Adrenal gland (tissue), 12 donors: ENCODE results near the gene NCOA5. TPM values are rescaled to one million over a fixed set of nuclear protein-coding genes. Genes with fewer than 3 reads are reported as not detected.

Source experiments
- DNase-seq, 7 donors: peaks; one replicate each; pipeline ENCODE4 v3.0.0-alpha.2; 2019 to 2020
- H3K27ac ChIP-seq, 5 donors: fragments of 200-600 bp; sonication (generic) in 4 of 5; 1 replicate in 3 of 5; 2 replicates in 2 of 5; pipeline versions ENCODE4 v1.5.1 to v1.8.0; 2016 to 2020; ENCODE audit warnings: mild to moderate bottlenecking in 1 of 5
- H3K27me3 ChIP-seq: fragments of 200-600 bp; 2 replicates; pipeline ENCODE4 v1.8.0; 2021
- H3K36me3 ChIP-seq, 2 donors: fragments of 200-600 bp; replicated peaks in 1 of 2; 1 replicate in 1 of 2; 2 replicates in 1 of 2; pipeline versions ENCODE4 v1.5.1 to v1.8.0; 2018 to 2022
- H3K4me1 ChIP-seq, 2 donors: fragments of 200-600 bp; replicated peaks in 1 of 2; 1 replicate in 1 of 2; 2 replicates in 1 of 2; pipeline versions ENCODE4 v1.5.1 to v1.8.0; 2018 to 2021
- H3K4me3 ChIP-seq, 4 donors: fragments of 200-600 bp; sonication (generic) in 3 of 4; one replicate each; pipeline ENCODE4 v1.5.1; 2016 to 2018
- H3K9me3 ChIP-seq, 3 donors: fragments of 200-600 bp; sonication (generic) in 1 of 3; replicated peaks in 1 of 3; 1 replicate in 2 of 3; 2 replicates in 1 of 3; pipeline versions ENCODE4 v1.5.1 to v1.8.0; 2016 to 2021
- CTCF ChIP-seq, 6 experiments: fragments of 450-650 bp in 4 of 6; fragments of 200-600 bp in 2 of 6; sonication (generic) in 1 of 6; IDR thresholded peaks; 1 replicate in 5 of 6; 2 replicates in 1 of 6; pipeline versions ENCODE4 v1.5.1 to v1.8.0; 2016 to 2021; ENCODE audit warnings: antibody characterized with exemption in 6 of 6, mild to moderate bottlenecking in 2 of 6, moderate library complexity in 1 of 6
- POLR2A ChIP-seq, 2 donors: fragments of 450-650 bp; IDR thresholded peaks; one replicate each; pipeline ENCODE4 v1.6.1; 2017; ENCODE audit warnings: antibody characterized with exemption in 2 of 2, mild to moderate bottlenecking in 2 of 2, moderate library complexity in 1 of 2
- WGBS, 4 donors: extraction: QIAGEN DNeasy Blood & Tissue Kit in 2 of 4; methylation state at CpG; one replicate each; pipeline versions ENCODE4 v1.1.5 to v1.1.7; 2013 to 2017; 5-methylcytosine and 5-hydroxymethylcytosine counted together
- intact Hi-C, 2 donors: fragments of 100-400 bp; cut with DNase I; formaldehyde crosslinking; loops; one replicate each; pipeline versions ENCODE4 v1.14.1 to v1.15.0; 2022 to 2023
- polyA plus RNA-seq, 3 donors: library from polyadenylated mRNA; stranded (reverse); fragments of 200-250 nt in 2 of 3; fragments of 350-450 nt in 1 of 3; fragmentation: Illumina TruSeq in 1 of 3; extraction: RNeasy Lipid Tissue Mini Kit (QIAGEN cat#74804) in 1 of 3; gene quantifications; one replicate each; pipeline ENCODE4 v1.2.3, GENCODE V29; 2013 to 2014
- total RNA-seq, 9 donors: library from RNA; depleted of rRNA in 4 of 9; stranded (reverse); fragments of >200 nt in 4 of 9; fragments of 120-200 nt in 1 of 9; fragmentation: NEBNext Ultra II Directional in 1 of 9; extraction: Animal tissue kit (Norgen Biotek cat#: 25700) in 1 of 9; gene quantifications; one replicate each; pipeline versions ENCODE4 v1.1.0 to v1.2.4, GENCODE V29; 2013 to 2023
- donor health status: healthy with polysubstance abuse.
- donor health status: Bipolar disorder and iron deficiency.
- donor health status: DM: yes; HTN: yes; CAD: no.
- donor health status: DM: no; HTN: no; CAD: no.
- donor health status: DM: no; HTN: no; CAD: no.
- donor health status: DM: yes; HTN: yes; CAD: no.

The NCOA5 gene
- total and polyA plus RNA-seq, 12 donors = 17.8 to 44.8 (median 24.7) TPM

- DNase-seq = no peak
- 88 to 93% (median 89%) methylated on average over 4 of the region's 4 CpGs for WGBS, 4 donors
These were observed 40.6 kb downstream of the NCOA5 start for GRCh38 chr20:46049190-46049589.

GRCh38 chr20:46047821-46048220 lies 41.9 kb downstream of the NCOA5 start:
- WGBS, 4 donors = 72 to 100% (median 82%) methylated on average over 2 to 8 of the region's 8 CpGs
- Histone ChIP-seq H3K4me3 (no peak overlapping the region), H3K9me3 (no peaks in the 10 kb centered on the region), H3K27me3 (no peaks in the 10 kb centered on the region), H3K36me3 (no peaks in the 10 kb centered on the region), H3K4me1 (no peaks in the 10 kb centered on the region), H3K27ac (no peak overlapping the region)
- intact Hi-C loops = no loop called here
- TF ChIP-seq CTCF (IDR thresholded peaks at IDR 0.05) = no peak
- TF ChIP-seq POLR2A (IDR thresholded peaks at IDR 0.05) = no peak
- no peak for DNase-seq

More at GRCh38 chr20:46049190-46049589, 40.6 kb downstream of the NCOA5 start:
- H3K9me3 ChIP-seq = no peaks in the 10 kb centered on the region
- H3K27ac ChIP-seq = no peak overlapping the region
- no peaks in the 10 kb centered on the region for H3K36me3 ChIP-seq
- no peaks in the 10 kb centered on the region for H3K4me1 ChIP-seq
- no peaks in the 10 kb centered on the region for H3K27me3 ChIP-seq
- TF ChIP-seq POLR2A (IDR thresholded peaks at IDR 0.05) = no peak
- no peak for TF ChIP-seq CTCF (IDR thresholded peaks at IDR 0.05)
- intact Hi-C loops = no loop called here
- no peak overlapping the region for H3K4me3 ChIP-seq

GRCh38 chr20:46046588-46047310 lies 43.0 kb downstream of the NCOA5 start:
- H3K27ac ChIP-seq = no peak overlapping the region
- DNase-seq = no peak
- 83 to 92% (median 86%) methylated on average over 5 to 8 of the region's 8 CpGs for WGBS, 4 donors
- no peaks in the 10 kb centered on the region for H3K9me3 ChIP-seq
- TF ChIP-seq CTCF (IDR thresholded peaks at IDR 0.05) = no peak
- TF ChIP-seq POLR2A (IDR thresholded peaks at IDR 0.05) = no peak
- intact Hi-C loops = no loop called here
- no peaks in the 10 kb centered on the region for H3K4me1 ChIP-seq
- H3K4me3 ChIP-seq = no peak overlapping the region
- no peaks in the 10 kb centered on the region for H3K36me3 ChIP-seq
- H3K27me3 ChIP-seq = no peaks in the 10 kb centered on the region

- Histone ChIP-seq H3K4me3 (no peak overlapping the region), H3K36me3 (no peaks in the 10 kb centered on the region), H3K9me3 (no peaks in the 10 kb centered on the region), H3K27ac (no peak overlapping the region), H3K27me3 (no peaks in the 10 kb centered on the region), H3K4me1 (no peaks in the 10 kb centered on the region)
- TF ChIP-seq POLR2A (IDR thresholded peaks at IDR 0.05) (no peak), CTCF (IDR thresholded peaks at IDR 0.05) (no peak)
- no peak for DNase-seq
- 72 to 85% (median 74%) methylated on average over 4 to 6 of the region's 6 CpGs for WGBS, 4 donors
- intact Hi-C loops = no loop called here
These were observed 44.9 kb downstream of the NCOA5 start for GRCh38 chr20:46044896-46045295.
